ENCODE measurements around the gene CDK14. TPM values are rescaled to one million over a fixed set of nuclear protein-coding genes. Genes with fewer than 3 reads are reported as not detected.
"Not testable (repeated sequence)": the region's sequence is repeated elsewhere in the genome, so short reads cannot be mapped to it uniquely, and the experiment has no call there.

Gene CDK14
- total and polyA plus RNA-seq, 11 donors: 2.9 to 37.7 (median 21.3) TPM

GRCh38 chr7:90755041-90755440 is 158.9 kb downstream of the CDK14 start:
- DNase-seq (no peak), ATAC-seq (no peak)
- H3K4me1 ChIP-seq: peaks cover 0 to 7% (median 0%) of the 10 kb centered on the region in 12 donors
- intact Hi-C loops (cut with DNase I): no loop called here
- TF ChIP-seq, protein P1, sequence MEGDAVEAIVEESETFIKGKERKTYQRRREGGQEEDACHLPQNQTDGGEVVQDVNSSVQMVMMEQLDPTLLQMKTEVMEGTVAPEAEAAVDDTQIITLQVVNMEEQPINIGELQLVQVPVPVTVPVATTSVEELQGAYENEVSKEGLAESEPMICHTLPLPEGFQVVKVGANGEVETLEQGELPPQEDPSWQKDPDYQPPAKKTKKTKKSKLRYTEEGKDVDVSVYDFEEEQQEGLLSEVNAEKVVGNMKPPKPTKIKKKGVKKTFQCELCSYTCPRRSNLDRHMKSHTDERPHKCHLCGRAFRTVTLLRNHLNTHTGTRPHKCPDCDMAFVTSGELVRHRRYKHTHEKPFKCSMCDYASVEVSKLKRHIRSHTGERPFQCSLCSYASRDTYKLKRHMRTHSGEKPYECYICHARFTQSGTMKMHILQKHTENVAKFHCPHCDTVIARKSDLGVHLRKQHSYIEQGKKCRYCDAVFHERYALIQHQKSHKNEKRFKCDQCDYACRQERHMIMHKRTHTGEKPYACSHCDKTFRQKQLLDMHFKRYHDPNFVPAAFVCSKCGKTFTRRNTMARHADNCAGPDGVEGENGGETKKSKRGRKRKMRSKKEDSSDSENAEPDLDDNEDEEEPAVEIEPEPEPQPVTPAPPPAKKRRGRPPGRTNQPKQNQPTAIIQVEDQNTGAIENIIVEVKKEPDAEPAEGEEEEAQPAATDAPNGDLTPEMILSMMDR (IDR thresholded peaks at IDR 0.05): no peak
- no peak for TF ChIP-seq POLR2A (IDR thresholded peaks at IDR 0.05)
- 84 to 90% (median 87%) methylated on average over 3 of the region's 3 CpGs for WGBS, 4 donors
- no peaks in the 10 kb centered on the region for H3K9me3 ChIP-seq
- no peaks in the 10 kb centered on the region for H3K36me3 ChIP-seq
- H3K27ac ChIP-seq: no peak overlapping the region
- no peak overlapping the region for H3K4me3 ChIP-seq
- no peaks in the 10 kb centered on the region for H3K27me3 ChIP-seq

GRCh38 chr7:90756366-90756765 is 160.2 kb downstream of the CDK14 start:
- H3K4me3 ChIP-seq: no peak overlapping the region
- peaks cover 0 to 10% (median 0%) of the 10 kb centered on the region in 12 donors for H3K4me1 ChIP-seq
- no peaks in the 10 kb centered on the region for H3K9me3 ChIP-seq
- no peaks in the 10 kb centered on the region for H3K27me3 ChIP-seq
- no peak overlapping the region for H3K27ac ChIP-seq
- no peak for TF ChIP-seq POLR2A (IDR thresholded peaks at IDR 0.05)
- TF ChIP-seq, protein P1 (IDR thresholded peaks at IDR 0.05): no peak
- DNase-seq (no peak), ATAC-seq (no peak)
- 88 to 96% (median 95%) methylated on average over 1 of the region's 1 CpG for WGBS, 4 donors
- intact Hi-C loops (cut with DNase I): no loop called here
- H3K36me3 ChIP-seq: no peaks in the 10 kb centered on the region

GRCh38 chr7:90757565-90757950 is 161.4 kb downstream of the CDK14 start:
- WGBS, 4 donors: 94 to 95% (median 94%) methylated on average over 9 of the region's 9 CpGs
- H3K27ac ChIP-seq; H3K4me3 ChIP-seq; ATAC-seq; DNase-seq; H3K9me3 ChIP-seq; intact Hi-C loops (cut with DNase I); H3K36me3 ChIP-seq; H3K27me3 ChIP-seq: not testable (repeated sequence)
- H3K4me1 ChIP-seq: peaks cover 0 to 12% (median 0%) of the 10 kb centered on the region in 12 donors

- H3K4me1 ChIP-seq: peaks cover 0 to 12% (median 0%) of the 10 kb centered on the region in 12 donors
- TF ChIP-seq, protein P1 (IDR thresholded peaks at IDR 0.05): no peak
- TF ChIP-seq POLR2A (IDR thresholded peaks at IDR 0.05): no peak
- H3K4me3 ChIP-seq: no peak overlapping the region
- ATAC-seq: no peak
- DNase-seq: no peak
- no peaks in the 10 kb centered on the region for H3K27me3 ChIP-seq
- intact Hi-C loops (cut with DNase I): no loop called here
- H3K36me3 ChIP-seq: no peaks in the 10 kb centered on the region
- no peaks in the 10 kb centered on the region for H3K9me3 ChIP-seq
- no peak overlapping the region for H3K27ac ChIP-seq
- 90 to 92% (median 90%) methylated on average over 6 of the region's 6 CpGs for WGBS, 4 donors
Measured at GRCh38 chr7:90758933-90759562, 162.9 kb downstream of the CDK14 start.

DNA sequence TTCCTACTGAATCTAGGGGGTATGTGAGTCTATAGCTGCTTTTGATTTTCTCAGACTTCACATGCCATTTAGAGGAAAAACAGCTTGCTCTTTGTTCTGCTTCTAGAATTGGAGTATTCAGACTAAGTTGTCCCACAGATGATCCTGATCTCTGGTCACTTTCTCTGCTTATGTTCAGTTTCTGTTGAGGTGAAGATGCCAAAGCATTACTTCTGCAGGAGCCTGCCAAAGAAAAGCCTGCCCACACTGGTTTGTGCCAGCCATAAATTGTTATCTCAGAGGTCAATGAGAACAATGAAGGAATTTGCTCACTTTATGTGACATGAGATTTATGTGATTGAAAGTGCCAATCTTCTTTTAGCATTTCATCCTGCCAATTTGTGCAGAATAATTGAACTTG is 163.6 kb downstream of the CDK14 start:
- DNase-seq (no peak), ATAC-seq (no peak)
- Histone ChIP-seq H3K4me3 (no peak overlapping the region), H3K9me3 (no peaks in the 10 kb centered on the region), H3K27ac (no peak overlapping the region), H3K4me1 (peaks cover 0 to 16% (median 1%) of the 10 kb centered on the region in 12 donors), H3K27me3 (no peaks in the 10 kb centered on the region), H3K36me3 (no peaks in the 10 kb centered on the region)
- intact Hi-C loops (cut with DNase I): no loop called here
- TF ChIP-seq, protein P1 (IDR thresholded peaks at IDR 0.05): no peak
- no peak for TF ChIP-seq POLR2A (IDR thresholded peaks at IDR 0.05)

All from heart left ventricle (tissue), 16 donors.